GM19099 (cell line): ENCODE results near the gene MYCBP2.
A peak's percentile ranks its signal among the peaks of the same experiment; 100 is the strongest.

Experiments used
- POLR2A ChIP-seq: IDR thresholded peaks from 3 replicates; pipeline ENCODE4 v1.6.1; 2011; ENCODE audit warnings: low read depth; ENCODE audit not compliant: insufficient read length; ENCODE audit errors: extremely low read depth

Gene MYCBP2

DNA sequence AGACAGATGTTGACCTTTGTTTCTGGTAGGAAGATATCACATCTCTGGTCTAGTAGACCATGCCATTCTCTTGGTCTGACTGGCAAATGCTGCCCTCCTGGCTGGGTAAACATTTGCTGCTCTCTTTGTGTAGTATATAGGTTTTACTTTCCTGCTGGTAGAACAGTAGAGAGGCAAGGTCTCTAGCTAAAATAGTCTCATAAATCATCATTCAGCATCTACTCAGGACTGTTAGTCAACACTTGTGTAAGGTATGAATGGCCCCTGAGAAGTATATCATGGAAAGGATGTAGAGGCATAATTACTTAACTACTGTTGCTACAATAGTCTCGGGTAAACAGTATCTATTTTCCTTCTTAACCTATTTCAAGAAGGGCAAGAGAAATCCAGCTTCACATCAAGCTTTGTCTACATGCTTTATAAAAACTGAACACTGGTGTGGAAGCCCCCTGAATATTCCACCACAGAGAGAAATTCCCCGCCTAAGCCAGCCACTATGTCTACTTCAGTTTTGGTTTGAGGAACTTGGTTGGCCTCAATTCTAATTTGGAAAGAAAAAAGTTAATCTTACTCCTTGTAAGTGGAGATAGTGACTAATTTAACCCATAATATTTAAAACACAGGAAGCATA is 18.4 kb upstream of the MYCBP2 start:
- TF ChIP-seq POLR2A: peak; percentile 21

DNA sequence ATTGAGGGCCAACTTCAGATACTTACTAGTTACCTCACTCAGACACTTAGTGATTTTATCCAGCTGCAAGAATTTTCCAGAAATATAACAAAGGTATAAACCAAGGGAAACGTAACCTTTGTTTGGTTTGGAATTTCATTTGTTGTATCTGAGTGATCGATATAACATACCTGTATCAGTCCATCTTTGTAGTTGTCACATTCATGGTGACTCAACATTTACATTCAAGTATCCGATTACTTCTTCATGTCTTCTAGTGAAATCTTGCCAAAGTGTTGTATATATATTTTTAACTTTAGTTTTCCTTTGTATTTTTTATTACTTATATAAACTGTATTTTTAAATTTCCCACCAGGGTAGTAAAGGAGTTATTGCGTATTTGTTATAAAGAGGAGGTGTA is 16.9 kb upstream of the MYCBP2 start:
- no peak for TF ChIP-seq POLR2A

DNA sequence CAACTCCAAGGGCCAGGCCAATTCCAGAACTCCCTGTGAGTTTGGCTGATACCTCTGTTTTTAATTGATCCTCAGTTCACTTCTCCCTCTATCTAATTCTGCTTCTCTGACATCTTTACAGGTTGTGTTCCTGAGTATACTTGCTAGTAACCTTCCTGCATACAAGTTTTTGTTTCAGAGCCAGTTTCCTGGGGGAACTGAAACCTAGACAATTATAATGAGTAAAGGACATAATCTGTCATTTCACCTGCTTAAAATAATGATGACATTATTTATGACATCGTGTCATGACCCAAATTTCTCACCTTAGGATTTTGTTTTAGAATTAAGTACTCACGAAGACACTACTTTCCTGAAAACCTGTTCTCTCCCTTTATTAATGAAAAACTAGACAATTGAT is 12.5 kb upstream of the MYCBP2 start:
- peak; percentile 22 for TF ChIP-seq POLR2A

DNA sequence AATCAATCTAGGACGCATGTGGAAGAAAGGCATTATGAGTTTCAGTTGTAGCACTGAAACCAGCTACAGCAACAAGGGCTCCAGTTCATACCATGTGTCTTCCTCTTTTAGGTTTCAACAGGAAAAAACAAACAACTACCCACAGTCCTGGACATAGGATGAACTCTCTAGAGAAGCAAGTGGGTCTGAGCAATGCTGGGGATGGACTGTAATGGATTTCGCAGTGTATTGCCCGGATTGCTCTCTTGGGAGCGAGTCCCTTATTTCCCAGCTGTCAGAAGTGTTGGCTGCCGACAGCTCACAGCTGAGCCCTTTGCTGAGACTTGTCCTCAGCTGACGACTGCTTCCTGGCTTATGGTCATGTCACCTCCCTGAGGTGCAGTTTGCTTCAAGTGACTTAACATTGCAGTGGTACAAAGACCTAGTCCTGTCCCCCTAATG is 12.1 kb upstream of the MYCBP2 start:
- peak; percentile 45 for TF ChIP-seq POLR2A

DNA sequence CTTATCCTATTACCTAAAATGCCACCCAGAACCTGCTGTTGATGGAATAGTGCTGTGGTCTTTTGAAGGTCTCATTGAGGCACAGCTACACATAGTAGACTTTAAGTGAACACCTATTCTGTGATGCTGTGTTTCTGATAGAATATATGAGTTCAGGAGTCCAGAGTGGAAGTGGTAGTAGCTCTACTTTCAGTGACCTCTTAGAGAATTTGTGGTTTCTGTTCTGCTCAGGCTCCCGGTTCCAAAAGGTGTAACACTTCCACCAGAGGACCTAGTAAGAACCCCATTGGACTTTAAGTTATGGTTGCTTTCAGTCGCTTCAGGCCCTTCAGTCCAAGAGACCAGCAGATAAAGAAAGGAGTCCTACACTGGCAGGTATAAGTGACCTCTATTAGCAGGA is 11.4 kb upstream of the MYCBP2 start:
- no peak for TF ChIP-seq POLR2A

DNA sequence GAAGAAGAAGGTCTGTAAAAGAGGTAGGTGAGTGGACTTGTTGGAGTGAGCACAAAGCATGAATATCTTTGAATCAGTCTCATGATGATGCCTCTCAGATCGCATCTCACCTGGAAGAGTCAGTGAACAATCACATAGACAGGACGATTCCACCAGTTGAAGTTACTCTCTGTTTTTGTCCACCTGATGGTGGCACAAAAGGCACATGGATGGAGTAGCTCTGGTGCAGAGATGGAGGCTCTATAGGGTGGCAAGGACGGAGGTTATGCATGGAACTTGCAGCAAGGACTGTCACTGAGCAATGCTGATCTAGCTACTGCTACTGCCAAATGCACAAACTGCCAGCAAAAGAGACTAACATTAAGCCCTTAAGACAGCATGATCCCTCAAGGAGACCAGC is 10.3 kb upstream of the MYCBP2 start:
- TF ChIP-seq POLR2A: no peak

DNA sequence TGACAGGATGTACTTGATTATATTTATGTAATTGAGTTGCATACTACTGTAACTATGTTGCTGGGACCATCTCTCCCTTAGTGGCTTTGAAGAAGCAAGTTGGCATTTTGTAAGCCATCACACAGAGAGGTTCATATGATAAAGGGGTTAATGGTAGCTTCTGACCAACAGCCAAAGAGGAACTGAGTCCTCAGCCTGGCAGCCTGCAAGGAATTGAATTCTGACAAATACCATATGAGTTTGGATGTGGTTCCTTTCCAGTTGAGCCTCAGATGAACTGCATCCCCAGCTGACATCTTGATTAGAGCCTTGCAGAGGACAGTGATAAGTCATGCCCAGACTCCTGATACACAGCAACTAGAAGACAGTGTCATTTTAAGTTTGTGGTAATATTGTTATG is 8.6 kb upstream of the MYCBP2 start:
- TF ChIP-seq POLR2A: no peak

DNA sequence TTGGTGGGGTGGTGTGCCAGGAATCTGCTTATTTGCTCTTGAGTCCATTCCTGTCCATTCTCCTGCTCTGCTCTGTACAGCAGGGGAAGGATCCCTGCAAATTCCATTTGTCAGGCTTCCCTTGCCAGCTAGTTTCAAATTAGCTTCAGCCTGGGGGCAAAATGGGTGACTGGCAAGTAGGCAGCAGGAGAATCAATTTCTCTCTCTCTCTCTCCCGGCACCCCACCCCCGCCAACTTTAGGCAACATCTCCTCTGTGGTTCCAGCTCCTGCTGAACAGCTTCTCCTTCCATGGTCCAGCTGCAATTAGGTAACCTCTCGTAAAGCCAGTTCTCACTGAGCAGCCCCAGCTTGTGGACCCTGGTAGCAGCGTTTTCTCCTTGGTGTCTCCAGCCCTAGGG is 6.7 kb upstream of the MYCBP2 start:
- TF ChIP-seq POLR2A: no peak

DNA sequence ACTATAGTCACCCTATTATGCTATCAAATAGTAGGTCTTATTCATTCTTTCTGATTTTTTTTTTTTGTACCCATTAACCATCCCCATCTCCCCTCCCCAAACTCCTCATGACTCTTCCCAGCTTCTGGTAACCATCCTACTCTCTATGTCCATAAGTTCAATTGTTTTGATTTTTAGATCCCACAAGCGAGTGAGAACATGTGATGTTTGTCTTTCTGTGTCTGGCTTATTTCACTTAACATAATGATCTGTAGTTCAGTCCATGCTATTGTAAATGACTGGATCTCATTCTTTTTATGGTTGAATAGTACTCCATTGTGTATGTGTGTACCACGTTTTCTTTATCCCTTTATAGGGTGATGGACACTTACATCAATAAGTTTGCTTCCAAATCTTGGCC is 4.5 kb upstream of the MYCBP2 start:
- TF ChIP-seq POLR2A: no peak

DNA sequence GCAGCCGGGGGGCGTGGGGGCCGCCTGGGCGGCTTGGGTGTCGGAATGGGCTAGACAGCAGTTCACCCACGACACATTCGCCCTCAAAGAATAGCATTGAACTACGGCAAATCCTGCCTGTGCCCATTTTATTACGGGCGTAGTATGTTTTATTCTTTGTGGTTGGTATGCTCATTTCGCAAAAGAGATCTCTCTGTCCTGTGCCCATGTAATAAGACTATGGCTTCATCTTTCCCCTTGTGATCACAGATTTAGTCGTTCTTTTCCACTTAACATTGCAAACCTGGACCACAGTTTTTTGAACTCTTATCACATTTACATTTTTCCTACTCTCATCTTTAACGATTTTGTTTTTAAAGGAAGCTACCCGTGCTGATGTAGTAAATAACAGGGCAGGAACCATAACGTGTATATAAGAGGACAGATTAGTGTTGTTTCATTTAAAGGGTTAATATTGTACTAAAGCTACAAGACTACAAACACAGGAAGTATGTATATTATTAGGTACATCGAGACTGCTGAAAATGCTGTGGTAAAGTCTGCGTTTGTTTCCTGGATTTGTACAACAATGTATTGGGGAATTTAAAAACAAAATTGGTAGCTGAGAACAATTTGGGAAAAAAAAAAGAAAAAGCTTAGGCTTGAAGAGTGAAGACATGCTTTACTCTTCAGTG is 3.2 kb upstream of the MYCBP2 start:
- TF ChIP-seq POLR2A: peak; percentile 16

DNA sequence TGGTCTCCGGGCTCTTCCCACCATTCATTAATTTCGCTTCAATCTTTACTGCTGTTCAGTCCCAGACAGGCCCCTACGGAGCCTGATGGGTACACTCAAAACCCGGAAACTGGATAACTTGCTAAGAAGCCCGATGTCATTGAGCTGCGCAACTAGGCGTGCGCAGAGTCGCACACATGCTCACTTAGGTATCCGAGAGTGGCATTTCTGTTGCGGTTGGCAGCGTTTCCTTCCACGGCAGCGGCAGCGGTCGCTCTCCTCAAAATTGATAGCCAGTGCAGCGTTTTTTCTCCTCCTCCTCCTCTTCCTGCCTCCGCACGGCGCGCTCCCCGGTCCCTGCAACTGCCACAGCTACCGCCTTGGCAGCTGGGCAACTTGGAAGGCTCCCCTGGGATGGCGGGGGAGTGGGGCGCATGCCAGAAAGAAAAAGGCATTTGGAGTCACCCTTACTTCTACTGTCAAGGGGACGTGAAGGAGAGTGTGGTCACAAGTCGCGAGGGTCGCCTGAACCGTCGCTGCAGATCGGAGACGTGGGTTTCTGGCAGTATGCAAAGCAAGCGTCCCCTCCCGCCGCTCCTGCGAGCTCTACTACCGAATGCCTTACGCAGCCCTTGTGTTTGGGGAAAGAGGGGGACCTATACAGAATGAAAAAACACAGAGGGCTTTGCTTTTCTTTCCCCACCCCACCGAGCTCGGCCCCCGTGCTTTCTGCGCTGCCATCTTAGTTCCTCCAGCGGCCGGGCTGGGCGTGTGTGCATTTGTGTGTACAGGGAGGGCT is 2.4 kb upstream of the MYCBP2 start:
- TF ChIP-seq POLR2A: peak; percentile 76

DNA sequence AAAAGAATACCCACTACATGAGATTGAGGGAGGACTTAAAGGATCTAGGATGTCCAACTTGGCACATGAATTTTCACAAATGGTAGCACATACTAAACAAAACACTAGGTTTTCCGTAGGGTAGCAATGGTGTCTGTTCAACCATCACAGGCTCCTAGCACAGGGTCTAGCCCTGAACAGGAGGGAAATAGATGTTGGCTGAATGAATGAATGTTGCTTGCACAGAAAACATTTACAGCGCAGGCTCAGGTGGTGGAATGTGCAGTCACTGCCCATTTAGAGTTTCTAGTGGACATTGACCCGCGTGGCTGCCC is 1.9 kb upstream of the MYCBP2 start:
- no peak for TF ChIP-seq POLR2A

DNA sequence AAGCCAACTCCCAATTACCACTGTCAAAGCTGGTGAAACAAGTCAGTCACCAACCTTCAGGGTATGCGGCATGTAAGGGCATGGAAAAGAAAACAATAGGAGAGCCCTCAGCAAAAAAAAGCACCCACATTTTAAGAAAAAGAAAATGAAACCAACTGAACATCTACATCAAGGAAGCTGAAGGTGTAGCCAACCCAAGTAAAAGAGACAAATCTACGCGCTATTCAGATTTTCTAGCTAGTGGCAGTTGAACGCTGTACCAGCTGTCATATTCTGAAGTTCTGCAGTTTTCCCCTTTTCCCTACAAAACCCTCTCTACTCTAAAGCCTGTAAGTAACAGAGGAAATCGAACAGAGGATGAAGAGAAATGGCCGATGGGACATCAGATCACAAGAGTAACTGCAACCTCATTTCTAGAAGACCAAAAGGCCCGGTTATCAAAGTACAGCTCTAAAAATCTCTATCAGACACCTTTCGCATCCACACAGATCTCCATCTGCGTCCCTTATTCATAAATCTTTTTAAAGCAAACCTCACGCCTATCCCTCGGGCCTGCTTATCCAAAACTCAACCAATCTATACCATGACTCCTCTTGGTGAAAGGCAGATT is 1.4 kb downstream of the MYCBP2 start:
- TF ChIP-seq POLR2A: peak; percentile 9

DNA sequence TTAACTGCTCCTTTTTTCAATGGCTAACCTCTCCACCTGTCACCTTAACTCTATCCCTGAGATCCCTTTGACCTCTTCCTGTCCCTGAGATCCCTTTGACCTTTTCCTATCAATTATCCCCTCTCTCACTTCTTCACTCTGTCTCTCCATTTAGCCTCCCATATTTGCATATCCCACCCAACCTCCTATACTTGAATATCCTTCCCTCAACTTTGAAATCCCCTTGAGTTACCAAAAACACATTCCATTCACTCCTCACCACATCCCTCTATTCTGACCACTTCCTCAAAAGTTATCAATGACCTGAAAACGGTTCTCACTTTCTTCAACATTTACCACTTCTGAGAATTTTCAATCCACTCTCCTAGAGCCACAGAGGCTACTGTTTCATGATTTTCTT is 3.0 kb downstream of the MYCBP2 start:
- TF ChIP-seq POLR2A: no peak

DNA sequence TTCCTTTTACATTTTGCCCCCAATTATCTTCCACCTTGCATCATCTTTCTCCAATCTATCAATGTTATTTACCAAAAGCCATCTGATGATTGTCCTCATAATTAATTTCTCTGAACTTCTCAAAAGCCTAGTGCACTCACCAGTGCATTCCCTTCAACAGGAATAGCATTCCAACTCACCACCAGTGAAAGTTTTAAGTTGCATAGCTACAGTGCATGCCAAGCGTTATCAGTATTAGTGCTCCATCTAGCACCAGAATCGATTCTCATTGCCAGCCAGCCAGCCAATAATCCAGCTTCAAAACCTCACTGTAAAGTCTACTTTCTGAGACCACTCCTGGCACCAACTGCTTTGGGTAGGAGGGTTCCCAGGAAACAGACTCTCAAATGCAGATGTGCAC is 7.4 kb downstream of the MYCBP2 start:
- TF ChIP-seq POLR2A: no peak

DNA sequence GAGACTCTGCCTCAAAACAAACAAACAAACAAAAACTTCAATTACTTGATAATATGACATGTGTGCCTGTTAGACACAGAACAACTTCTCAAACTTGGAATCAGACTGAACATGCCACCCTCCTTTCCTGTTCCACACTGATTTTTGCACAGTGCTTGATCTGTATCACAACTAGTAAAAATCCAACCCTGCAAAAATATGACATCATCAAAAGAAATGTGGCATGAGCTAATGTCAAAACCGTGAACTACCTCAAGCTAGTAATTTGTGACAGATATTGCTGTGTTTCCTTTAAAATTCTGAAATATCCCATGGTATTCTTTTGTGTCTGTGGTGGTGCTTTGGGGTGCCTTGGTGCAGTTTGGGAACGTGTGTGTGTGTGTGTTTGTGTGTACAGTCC is 8.2 kb downstream of the MYCBP2 start:
- TF ChIP-seq POLR2A: no peak
